IgD-negative memory B cell (primary cell): ENCODE measurements around the gene RGR. TPM values are rescaled to one million over a fixed set of nuclear protein-coding genes. Genes with fewer than 3 reads are reported as not detected.

Experiments
- H3K27ac Mint-ChIP-seq, 3 donors: one replicate each; pipeline ENCODE4 v1.8.0; 2020 to 2022; ENCODE audit warnings: mild to moderate bottlenecking in 3 of 3, mixed read lengths in 3 of 3, moderate library complexity in 1 of 3
- H3K27me3 Mint-ChIP-seq: one replicate; pipeline ENCODE4 v1.8.0; 2021; ENCODE audit warnings: mixed read lengths
- H3K36me3 Mint-ChIP-seq: one replicate; pipeline ENCODE4 v1.8.0; 2020; ENCODE audit warnings: mild to moderate bottlenecking, mixed read lengths
- H3K4me1 Mint-ChIP-seq, 3 donors: one replicate each; pipeline ENCODE4 v1.8.0; 2020 to 2022; ENCODE audit warnings: mixed read lengths in 3 of 3, mild to moderate bottlenecking in 1 of 3
- H3K4me3 Mint-ChIP-seq, 4 donors: one replicate each; pipeline ENCODE4 v1.8.0; 2020 to 2022; ENCODE audit warnings: mild to moderate bottlenecking in 4 of 4, mixed read lengths in 4 of 4, moderate library complexity in 3 of 4
- H3K9me3 Mint-ChIP-seq, 3 donors: one replicate each; pipeline ENCODE4 v1.8.0; 2020 to 2021; ENCODE audit warnings: mixed read lengths in 3 of 3, mild to moderate bottlenecking in 1 of 3
- polyA plus RNA-seq: library from polyadenylated mRNA; unstranded; fragments of 300-500 nt; fragmentation: Illumina TruSeq; gene quantifications from one replicate; pipeline ENCODE4 v1.2.3, GENCODE V29; 2021

The RGR gene
- polyA plus RNA-seq, 1 donor from 2014 or later, result not detected

DNA sequence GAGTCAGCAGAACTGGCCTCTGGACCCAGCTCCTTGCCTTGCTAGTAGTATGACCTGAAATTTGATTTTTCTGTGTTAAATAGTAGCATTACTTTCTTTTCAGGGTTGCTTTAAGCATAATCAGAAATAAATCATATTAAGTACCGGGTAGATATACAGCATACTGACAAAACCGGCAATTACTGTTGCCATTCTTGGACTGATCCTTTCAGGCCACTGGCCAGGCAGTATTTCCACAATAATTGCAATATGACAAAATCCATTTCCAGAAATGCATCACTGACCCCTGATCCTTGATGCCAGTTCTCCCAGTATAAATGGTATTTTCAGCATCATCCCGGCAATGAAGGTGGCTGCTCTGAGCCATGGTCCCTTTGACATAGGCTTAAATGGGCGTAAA is 10.4 kb upstream of the RGR start:
- Mint-ChIP-seq H3K36me3 (no peaks in the 10 kb centered on the region), H3K4me1 (no peaks in the 10 kb centered on the region), H3K27me3 (peaks cover 7% of the 10 kb centered on the region), H3K4me3 (no peak overlapping the region), H3K27ac (no peak overlapping the region), H3K9me3 (peaks cover 0 to 2% (median 0%) of the 10 kb centered on the region in 3 donors)

DNA sequence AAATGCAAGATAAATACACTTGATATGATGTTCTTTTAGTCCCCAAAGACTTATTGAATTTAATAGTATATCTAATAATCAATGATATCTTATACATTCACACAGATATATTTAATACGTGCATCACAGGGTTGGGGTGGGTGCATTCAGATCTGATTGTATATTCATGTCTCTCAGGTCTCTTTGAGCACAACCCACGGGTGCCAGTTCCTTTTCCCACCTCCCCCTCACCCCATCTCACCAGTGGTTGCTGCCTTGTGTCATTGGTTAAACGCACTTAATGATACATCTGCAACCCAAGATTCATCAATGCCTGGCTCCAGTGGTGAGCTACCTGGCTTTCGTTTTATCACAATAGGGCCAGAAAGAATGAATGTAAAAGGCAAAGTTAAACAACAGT is 9.8 kb upstream of the RGR start:
- Mint-ChIP-seq H3K27me3 (peaks cover 7% of the 10 kb centered on the region), H3K4me1 (no peaks in the 10 kb centered on the region), H3K9me3 (no peaks in the 10 kb centered on the region), H3K27ac (no peak overlapping the region), H3K36me3 (no peaks in the 10 kb centered on the region), H3K4me3 (no peak overlapping the region)

DNA sequence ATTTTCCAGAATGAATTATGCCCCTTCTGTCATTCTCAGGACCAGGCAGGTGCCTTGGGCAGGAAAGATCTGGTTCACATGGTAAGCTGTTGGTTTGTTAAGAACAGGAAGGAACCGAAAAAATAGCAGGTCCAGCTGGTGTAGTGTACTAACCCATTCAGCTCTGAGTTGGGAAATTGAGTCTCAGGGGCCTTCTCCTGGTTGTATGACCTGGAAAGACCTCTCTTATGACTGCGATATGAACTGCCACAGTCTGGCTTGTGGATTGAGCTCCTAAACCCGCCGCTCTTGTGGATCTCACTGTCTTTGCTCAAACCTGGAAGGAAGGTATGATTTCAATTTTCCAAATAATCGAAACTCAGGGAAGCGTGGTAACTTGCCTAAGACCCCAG is 8.1 kb upstream of the RGR start:
- H3K27me3 Mint-ChIP-seq, result peaks cover 4% of the 10 kb centered on the region
- H3K36me3 Mint-ChIP-seq, result no peaks in the 10 kb centered on the region
- no peak overlapping the region for H3K4me3 Mint-ChIP-seq
- no peak overlapping the region for H3K27ac Mint-ChIP-seq
- no peaks in the 10 kb centered on the region for H3K9me3 Mint-ChIP-seq
- H3K4me1 Mint-ChIP-seq, result no peaks in the 10 kb centered on the region

DNA sequence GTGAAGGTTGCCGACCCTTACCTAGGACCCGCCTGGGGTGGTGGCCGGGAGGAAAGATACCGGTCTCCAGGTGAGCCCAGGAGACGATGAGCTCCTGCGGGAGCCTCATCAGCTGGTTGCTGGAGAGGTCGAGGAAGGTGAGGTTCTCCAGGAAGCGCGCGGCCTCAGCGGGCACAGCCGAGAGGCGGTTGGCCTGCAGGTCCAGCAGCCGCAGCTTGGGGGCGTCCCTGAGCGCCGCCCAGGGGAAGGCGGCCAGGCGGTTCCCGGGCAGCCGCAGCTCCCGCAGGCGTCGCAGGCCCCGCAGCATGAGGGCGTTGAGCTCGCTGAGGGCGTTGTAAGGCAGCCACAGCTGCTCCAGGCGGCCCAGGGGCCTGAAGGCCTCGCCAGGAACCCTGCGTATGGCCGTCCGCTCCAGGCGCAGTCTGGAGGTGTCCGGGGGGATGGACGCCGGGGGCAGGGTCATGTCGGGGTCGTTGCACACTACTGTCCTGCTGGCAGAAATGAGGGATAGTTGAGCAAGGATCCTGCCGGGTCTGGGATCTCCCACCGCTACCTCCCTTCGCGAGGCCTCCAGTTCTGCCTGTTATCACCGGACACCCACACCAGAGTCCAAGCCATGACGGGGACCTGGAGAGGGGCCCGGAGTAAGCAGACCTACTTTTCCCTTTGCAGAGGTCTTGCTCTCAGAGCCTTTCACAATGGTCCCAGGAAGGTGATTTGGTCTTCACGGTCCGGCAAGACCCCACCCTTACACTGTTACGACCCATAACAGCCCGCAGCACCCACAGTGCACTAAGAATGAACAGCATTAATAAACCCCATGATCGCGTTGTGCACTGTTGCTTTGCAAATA is 7.4 kb upstream of the RGR start:
- no peaks in the 10 kb centered on the region for H3K4me1 Mint-ChIP-seq
- no peaks in the 10 kb centered on the region for H3K9me3 Mint-ChIP-seq
- H3K4me3 Mint-ChIP-seq, result no peak overlapping the region
- H3K27ac Mint-ChIP-seq, result no peak overlapping the region
- H3K36me3 Mint-ChIP-seq, result no peaks in the 10 kb centered on the region
- H3K27me3 Mint-ChIP-seq, result peaks cover 4% of the 10 kb centered on the region

DNA sequence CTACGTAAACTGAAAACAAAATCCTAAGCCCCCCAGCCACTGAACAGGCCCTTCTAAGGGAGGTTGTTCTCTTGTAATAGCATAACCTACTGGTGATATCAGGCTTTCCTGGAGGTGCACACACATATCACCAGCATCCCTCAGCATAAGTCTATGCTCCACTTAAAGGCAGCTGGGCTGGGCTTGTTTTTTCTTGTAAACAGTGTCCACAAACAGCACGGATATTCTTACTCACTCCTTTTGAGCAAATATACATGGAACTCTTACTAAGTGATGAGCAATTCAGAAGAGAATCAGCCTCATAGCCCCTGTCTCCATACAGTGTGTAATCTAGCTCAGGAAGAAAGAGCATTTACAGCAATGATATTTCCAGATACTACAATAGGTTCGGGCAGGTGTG is 5.9 kb upstream of the RGR start:
- Mint-ChIP-seq H3K4me1 (no peaks in the 10 kb centered on the region), H3K9me3 (no peaks in the 10 kb centered on the region), H3K27me3 (peaks cover 3% of the 10 kb centered on the region), H3K27ac (no peak overlapping the region), H3K36me3 (no peaks in the 10 kb centered on the region), H3K4me3 (no peak overlapping the region)

DNA sequence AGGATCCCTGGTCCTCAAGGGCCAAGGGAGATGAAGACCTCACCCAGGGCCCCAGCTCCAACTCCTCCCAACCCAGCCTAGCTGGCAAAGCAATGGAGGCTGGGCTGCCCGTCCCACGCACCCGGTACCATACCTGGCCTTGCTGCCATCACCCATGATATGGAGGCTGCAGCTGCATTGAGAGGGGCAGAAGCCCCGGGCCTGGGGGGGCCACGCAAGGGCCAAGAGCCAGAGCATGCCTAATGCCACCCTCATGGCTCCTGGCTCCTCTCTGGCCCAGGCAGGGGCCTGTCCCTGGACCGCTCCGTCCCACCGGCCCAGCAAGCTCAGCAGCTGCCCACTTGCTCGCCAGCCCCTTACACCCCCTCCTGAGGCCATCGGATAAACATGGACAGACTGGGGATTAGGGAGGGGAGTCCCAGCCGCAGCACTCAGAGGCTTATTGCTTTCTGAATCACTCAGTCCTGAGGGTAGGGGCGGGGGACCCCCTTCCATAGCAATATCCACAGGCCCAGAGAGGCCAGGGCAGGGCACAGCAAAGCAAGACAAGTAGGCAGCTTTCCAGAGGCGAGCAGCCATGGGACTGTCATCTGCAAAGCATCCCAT is 3.6 kb upstream of the RGR start, which contains the start of gene LRIT1:
Gene LRIT1, minus strand, starts transcription at position 362 of the 606 bp plus-strand sequence. Its CDS starts 107 bp downstream, at position 255.
- Mint-ChIP-seq H3K4me3 (no peak within 1 kb of the TSS), H3K27ac (peak within 1 kb of the TSS in 1 of 3 donors; percentile 35), H3K9me3 (no peaks in the 10 kb centered on the region), H3K4me1 (no peaks in the 10 kb centered on the region), H3K36me3 (no peaks in the 10 kb centered on the region), H3K27me3 (peaks cover 5% of the 10 kb centered on the region)

DNA sequence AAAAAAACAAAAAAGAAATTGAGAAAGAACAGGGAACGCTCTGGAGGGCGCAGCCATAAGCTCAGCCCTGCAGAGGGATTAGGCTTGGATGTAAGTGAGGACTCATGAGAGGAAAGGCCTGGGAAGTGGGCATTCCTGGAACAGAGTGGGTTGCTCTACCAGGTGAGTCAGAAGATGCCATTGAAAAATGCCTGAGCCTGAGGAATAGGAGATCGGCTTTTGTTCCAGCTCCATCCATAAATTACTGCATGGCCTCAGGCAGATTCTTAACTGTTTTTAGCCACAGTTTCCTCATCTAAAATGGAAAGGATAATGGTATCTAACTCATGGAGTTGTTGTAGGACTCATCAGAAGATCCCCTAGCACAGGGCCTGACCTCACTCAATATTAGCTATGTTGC is 1.1 kb upstream of the RGR start:
- no peaks in the 10 kb centered on the region for H3K36me3 Mint-ChIP-seq
- no peak overlapping the region for H3K4me3 Mint-ChIP-seq
- no peak overlapping the region for H3K27ac Mint-ChIP-seq
- H3K27me3 Mint-ChIP-seq, result peaks cover 4% of the 10 kb centered on the region
- H3K9me3 Mint-ChIP-seq, result no peaks in the 10 kb centered on the region
- no peaks in the 10 kb centered on the region for H3K4me1 Mint-ChIP-seq

DNA sequence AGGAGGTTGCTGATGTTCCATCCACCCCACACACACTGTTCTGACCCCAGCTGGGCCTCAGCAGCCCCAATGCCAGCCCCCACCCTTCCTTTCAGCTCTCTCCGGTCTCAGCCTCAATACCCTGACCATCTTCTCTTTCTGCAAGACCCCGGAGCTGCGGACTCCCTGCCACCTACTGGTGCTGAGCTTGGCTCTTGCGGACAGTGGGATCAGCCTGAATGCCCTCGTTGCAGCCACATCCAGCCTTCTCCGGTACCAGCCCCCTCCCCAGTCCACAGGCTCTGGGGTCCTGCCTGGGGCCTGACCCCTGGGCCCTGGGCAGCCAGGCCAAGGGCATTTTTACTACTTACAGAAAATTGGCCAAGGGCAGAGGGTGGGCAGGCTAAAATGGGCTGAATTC is 2.6 kb downstream of the RGR start:
- no peak overlapping the region for H3K4me3 Mint-ChIP-seq
- H3K4me1 Mint-ChIP-seq, result no peaks in the 10 kb centered on the region
- peaks cover 0 to 2% (median 0%) of the 10 kb centered on the region in 3 donors for H3K9me3 Mint-ChIP-seq
- H3K36me3 Mint-ChIP-seq, result no peaks in the 10 kb centered on the region
- peaks cover 4% of the 10 kb centered on the region for H3K27me3 Mint-ChIP-seq
- H3K27ac Mint-ChIP-seq, result no peak overlapping the region

DNA sequence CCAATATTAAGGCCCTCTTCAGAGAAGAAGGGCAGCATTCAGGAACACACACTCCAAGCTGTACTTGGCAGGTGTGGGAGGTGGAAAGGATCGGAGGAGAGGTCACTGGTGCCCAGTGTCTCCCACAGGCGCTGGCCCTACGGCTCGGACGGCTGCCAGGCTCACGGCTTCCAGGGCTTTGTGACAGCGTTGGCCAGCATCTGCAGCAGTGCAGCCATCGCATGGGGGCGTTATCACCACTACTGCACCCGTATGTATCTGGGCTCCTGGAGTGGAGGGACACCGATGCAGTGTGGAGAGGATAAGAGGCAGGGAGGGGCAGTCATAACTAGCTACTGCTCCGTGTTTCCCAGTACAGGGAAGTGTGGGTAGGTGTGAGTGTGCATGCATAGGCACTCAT is 3.9 kb downstream of the RGR start:
- peaks cover 0 to 2% (median 0%) of the 10 kb centered on the region in 3 donors for H3K9me3 Mint-ChIP-seq
- no peaks in the 10 kb centered on the region for H3K36me3 Mint-ChIP-seq
- H3K4me3 Mint-ChIP-seq, result no peak overlapping the region
- no peak overlapping the region for H3K27ac Mint-ChIP-seq
- peaks cover 4% of the 10 kb centered on the region for H3K27me3 Mint-ChIP-seq
- no peaks in the 10 kb centered on the region for H3K4me1 Mint-ChIP-seq

DNA sequence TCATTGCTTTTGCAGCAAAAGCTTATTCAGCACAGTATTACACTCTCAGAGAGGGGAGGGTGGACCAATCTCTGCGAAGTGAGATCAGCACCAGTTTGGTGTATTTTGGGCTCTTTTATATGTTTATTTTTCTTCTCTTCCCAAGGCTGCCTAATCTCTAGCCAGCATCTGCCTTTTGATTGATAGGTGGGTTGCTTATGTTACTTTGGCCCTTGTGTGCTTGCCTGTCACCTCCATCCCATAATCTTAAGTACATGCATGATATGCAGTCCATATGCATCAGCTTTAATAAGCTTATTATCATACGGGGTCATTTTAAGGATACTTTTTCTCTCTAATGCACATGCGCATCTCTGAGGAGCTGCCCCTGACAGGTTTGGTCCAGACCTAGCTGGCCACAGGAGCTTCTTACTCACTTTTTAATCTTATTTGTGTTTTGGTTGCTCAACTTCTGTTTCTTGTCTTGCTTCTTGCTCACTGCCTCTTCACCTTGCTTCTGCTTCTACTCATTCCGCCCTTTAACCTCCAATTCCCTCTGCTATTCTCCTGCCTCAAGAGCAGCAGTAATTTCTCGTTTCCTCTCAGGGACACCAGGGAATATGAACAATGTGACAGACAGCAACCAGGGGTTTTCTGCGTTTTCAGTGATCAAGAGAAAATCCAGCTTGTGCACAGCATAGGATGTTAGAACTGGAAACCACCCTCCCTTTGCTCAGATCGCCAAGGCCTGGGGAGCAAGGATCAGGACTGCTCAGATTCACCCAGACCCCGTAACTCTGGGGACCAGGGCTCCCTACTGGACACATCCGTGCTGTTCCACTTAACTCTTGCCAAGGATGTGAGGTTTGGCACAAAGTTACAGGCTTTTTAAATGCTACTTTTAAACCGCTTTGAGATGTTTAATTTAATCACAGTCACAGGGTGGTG is 10.0 kb downstream of the RGR start:
- peak overlapping the region in 1 of 3 donors; percentile 89 for H3K27ac Mint-ChIP-seq

DNA sequence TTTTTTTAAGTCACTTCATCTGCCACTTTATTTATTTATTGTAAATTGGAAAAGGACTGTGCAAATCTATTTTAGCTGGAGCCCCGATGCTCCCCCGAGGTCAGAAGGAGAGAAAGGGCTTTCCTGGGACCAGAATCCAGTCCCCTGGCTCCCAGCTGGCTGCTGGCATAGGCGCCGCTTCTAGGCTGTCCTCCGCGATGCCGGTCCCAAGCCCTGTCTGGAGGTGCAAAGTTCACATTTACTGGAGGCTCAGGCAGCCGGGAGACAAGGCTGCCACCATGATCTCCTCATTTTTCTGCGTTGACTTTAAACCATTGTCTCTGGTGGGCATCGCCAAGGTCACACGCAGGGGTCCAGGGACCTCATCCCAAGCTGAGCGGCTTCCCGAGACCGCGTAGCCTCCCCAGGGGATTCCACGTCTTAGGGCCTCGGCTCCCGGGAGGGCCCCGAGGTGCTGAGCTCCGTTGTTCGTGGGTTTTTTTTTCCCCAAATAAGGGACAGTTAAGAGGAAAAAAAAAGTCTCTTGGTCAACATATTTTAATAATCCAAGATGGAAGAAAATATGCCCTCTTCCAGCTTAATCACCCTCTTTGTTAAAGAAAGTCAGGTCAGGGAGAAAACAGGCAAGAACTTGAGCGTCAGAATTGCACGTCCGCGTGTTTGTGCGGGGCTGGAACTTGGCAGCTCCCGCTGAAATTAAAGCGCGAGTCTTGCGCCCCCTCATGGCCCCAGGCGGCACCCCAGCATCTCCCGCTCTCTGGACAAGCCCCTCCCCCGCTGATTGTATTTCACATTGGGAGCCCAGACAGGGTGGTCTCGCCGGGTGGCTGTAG is 11.9 kb downstream of the RGR start:
- peaks cover 0 to 4% (median 0%) of the 10 kb centered on the region in 3 donors for H3K4me1 Mint-ChIP-seq
- peaks cover 3% of the 10 kb centered on the region for H3K36me3 Mint-ChIP-seq
- no peak overlapping the region for H3K4me3 Mint-ChIP-seq
- H3K27ac Mint-ChIP-seq, result no peak overlapping the region
- peaks cover 0 to 2% (median 0%) of the 10 kb centered on the region in 3 donors for H3K9me3 Mint-ChIP-seq
- H3K27me3 Mint-ChIP-seq, result peaks cover 12% of the 10 kb centered on the region

More for the DNA sequence above, 10.0 kb downstream of the RGR start:
- H3K27me3 Mint-ChIP-seq, result peaks cover 6% of the 10 kb centered on the region
- peaks cover 0 to 2% (median 0%) of the 10 kb centered on the region in 3 donors for H3K9me3 Mint-ChIP-seq
- peaks cover 3% of the 10 kb centered on the region for H3K36me3 Mint-ChIP-seq
- H3K4me3 Mint-ChIP-seq, result no peak overlapping the region
- peaks cover 0 to 4% (median 0%) of the 10 kb centered on the region in 3 donors for H3K4me1 Mint-ChIP-seq

DNA sequence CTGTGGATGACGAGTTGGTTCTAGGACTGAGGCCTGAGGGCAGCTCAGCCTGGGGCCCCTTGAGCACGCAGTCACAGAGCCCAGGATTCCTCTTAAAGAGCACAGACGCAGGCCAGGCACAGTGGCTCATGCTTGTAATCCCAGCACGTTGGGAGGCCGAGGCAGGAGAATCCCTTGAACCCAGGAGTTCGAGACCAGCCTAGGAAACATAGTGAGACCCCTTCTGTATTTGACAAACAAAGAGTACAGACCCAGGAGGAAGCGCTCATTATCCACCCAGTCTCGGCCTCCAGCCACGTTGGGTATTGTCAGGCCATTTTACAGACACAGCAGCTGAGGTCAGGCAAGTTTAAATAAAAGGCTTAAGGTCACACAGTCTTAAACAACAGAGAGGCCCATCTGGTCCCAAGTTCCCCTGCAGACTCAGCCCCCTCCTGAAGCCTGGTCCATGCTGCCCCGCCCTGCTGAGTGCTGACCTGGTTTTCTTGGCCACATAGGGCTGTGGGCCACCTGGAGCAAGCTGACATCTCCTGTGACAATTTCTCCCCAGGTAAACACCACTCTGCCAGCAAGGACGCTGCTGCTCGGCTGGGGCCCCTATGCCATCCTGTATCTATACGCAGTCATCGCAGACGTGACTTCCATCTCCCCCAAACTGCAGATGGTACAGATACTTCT is 12.6 kb downstream of the RGR start:
- Mint-ChIP-seq H3K27me3 (peaks cover 19% of the 10 kb centered on the region), H3K27ac (no peak overlapping the region), H3K4me1 (peaks cover 0 to 4% (median 0%) of the 10 kb centered on the region in 3 donors), H3K36me3 (peaks cover 3% of the 10 kb centered on the region), H3K9me3 (no peaks in the 10 kb centered on the region), H3K4me3 (no peak overlapping the region)

DNA sequence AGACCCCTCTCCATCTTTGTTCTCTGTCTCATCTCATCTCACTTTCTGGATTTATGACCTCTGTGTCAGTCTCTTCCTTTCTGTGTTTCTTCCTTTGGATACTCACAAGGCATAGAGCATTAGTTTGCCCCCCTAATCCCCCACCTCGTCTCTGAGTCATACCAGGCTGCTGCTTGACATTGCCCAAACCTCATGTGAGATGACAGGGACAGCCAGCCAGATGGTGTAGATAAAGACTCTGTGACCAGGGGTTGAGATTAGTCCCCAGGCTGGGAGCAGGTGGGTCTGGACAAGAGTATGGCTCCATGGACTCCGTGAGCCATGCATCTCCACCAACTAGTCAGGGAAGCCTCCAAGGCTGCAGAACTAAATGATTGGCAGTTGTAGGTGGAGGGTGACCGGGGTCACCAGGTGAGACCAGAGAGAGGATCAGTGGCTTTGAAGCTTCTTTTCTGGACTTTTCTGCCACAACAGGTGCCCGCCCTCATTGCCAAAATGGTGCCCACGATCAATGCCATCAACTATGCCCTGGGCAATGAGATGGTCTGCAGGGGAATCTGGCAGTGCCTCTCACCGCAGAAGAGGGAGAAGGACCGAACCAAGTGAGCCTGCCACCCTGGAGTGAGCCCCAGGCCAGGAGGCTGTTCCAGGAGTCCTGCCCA is 13.3 kb downstream of the RGR start:
- Mint-ChIP-seq H3K36me3 (peaks cover 3% of the 10 kb centered on the region), H3K4me3 (no peak overlapping the region), H3K9me3 (no peaks in the 10 kb centered on the region), H3K27ac (no peak overlapping the region), H3K27me3 (peaks cover 24% of the 10 kb centered on the region), H3K4me1 (peaks cover 0 to 4% (median 0%) of the 10 kb centered on the region in 3 donors)
